WTC11 (cell line): ENCODE data around the gene EPX. TPM values are rescaled to one million over a fixed set of nuclear protein-coding genes. Genes with fewer than 3 reads are reported as not detected.
A peak's percentile ranks its signal among the peaks of the same experiment; 100 is the strongest.

ENCODE experiments used
- ATF3 ChIP-seq: sonication (generic); formaldehyde crosslinking; conservative IDR thresholded peaks from 2 replicates; pipeline ENCODE4 v1.8.1; 2022; ENCODE audit warnings: mild to moderate bottlenecking, missing genetic modification reagents
- CREB1 ChIP-seq: sonication (generic); formaldehyde crosslinking; IDR thresholded peaks from 2 replicates; pipeline ENCODE4 v1.8.0; 2023; ENCODE audit warnings: mild to moderate bottlenecking, missing genetic modification reagents
- E2F4 ChIP-seq: sonication (generic); formaldehyde crosslinking; IDR thresholded peaks from 2 replicates; pipeline ENCODE4 v1.8.1; 2022; ENCODE audit warnings: low read depth, mild to moderate bottlenecking, moderate library complexity, missing genetic modification reagents, borderline replicate concordance
- ESRRA ChIP-seq: sonication (generic); formaldehyde crosslinking; IDR thresholded peaks from 2 replicates; pipeline ENCODE4 v1.8.1; 2022; ENCODE audit warnings: mild to moderate bottlenecking, missing genetic modification reagents, borderline replicate concordance
- ETV6 ChIP-seq: sonication (generic); formaldehyde crosslinking; IDR thresholded peaks from 2 replicates; pipeline ENCODE4 v1.8.1; 2022; ENCODE audit warnings: mild to moderate bottlenecking, missing genetic modification reagents
- FOXJ3 ChIP-seq: sonication (generic); formaldehyde crosslinking; IDR thresholded peaks from 2 replicates; pipeline ENCODE4 v1.9.0; 2021; ENCODE audit warnings: missing genetic modification reagents, mild to moderate bottlenecking, borderline replicate concordance
- FOXK1 ChIP-seq: sonication (generic); formaldehyde crosslinking; IDR thresholded peaks from 2 replicates; pipeline ENCODE4 v1.8.0; 2022; ENCODE audit warnings: mild to moderate bottlenecking, moderate library complexity, missing genetic modification reagents
- FOXP4 ChIP-seq: sonication (generic); formaldehyde crosslinking; IDR thresholded peaks from 2 replicates; pipeline ENCODE4 v1.8.0; 2022; ENCODE audit warnings: mild to moderate bottlenecking, missing genetic modification reagents
- GRHL2 ChIP-seq: fragments of 250-450 bp; sonication (Bioruptor Pico); IDR thresholded peaks from 2 replicates; pipeline ENCODE4 v1.8.0; 2022; ENCODE audit warnings: mild to moderate bottlenecking, moderate library complexity; ENCODE audit not compliant: insufficient replicate concordance, severe bottlenecking
- HMGA2 ChIP-seq: fragments of 250-450 bp; sonication (Bioruptor Pico); IDR thresholded peaks from 2 replicates; pipeline ENCODE4 v1.4.0; 2021; ENCODE audit warnings: mild to moderate bottlenecking, moderate library complexity
- IRF2 ChIP-seq: sonication (generic); formaldehyde crosslinking; IDR thresholded peaks from 2 replicates; pipeline ENCODE4 v1.8.0; 2022; ENCODE audit warnings: low read depth, missing genetic modification reagents, borderline replicate concordance
- JAZF1 ChIP-seq: fragments of 250-450 bp; sonication (Bioruptor Pico); IDR thresholded peaks from 2 replicates; pipeline ENCODE4 v1.9.0; 2021; ENCODE audit warnings: moderate library complexity, mild to moderate bottlenecking, inconsistent platforms
- MYBL2 ChIP-seq: sonication (generic); formaldehyde crosslinking; IDR thresholded peaks from 2 replicates; pipeline ENCODE4 v1.8.1; 2023; ENCODE audit warnings: mild to moderate bottlenecking, moderate library complexity, missing genetic modification reagents
- NR2C2 ChIP-seq: sonication (generic); formaldehyde crosslinking; IDR thresholded peaks from 2 replicates; pipeline ENCODE4 v1.8.0; 2022; ENCODE audit warnings: mild to moderate bottlenecking, missing genetic modification reagents
- SOX15 ChIP-seq: fragments of 250-450 bp; sonication (Bioruptor Pico); IDR thresholded peaks from 2 replicates; pipeline ENCODE4 v1.9.0; 2021; ENCODE audit warnings: mild to moderate bottlenecking
- ZBTB21 ChIP-seq: sonication (generic); formaldehyde crosslinking; IDR thresholded peaks from 2 replicates; pipeline ENCODE4 v1.8.1; 2023; ENCODE audit warnings: mild to moderate bottlenecking, missing genetic modification reagents, borderline replicate concordance
- ZNF263 ChIP-seq: sonication (generic); formaldehyde crosslinking; IDR thresholded peaks from 2 replicates; pipeline ENCODE4 v1.8.1; 2022; ENCODE audit warnings: low read depth, mild to moderate bottlenecking, moderate library complexity, missing genetic modification reagents
- ZNF317 ChIP-seq: sonication (generic); formaldehyde crosslinking; IDR thresholded peaks from 2 replicates; pipeline ENCODE4 v1.8.1; 2023; ENCODE audit warnings: low read depth, mild to moderate bottlenecking, moderate library complexity, missing genetic modification reagents, borderline replicate concordance
- ZNF396 ChIP-seq: fragments of 250-450 bp; sonication (Bioruptor Pico); IDR thresholded peaks from 2 replicates; pipeline ENCODE4 v1.8.0; 2021; ENCODE audit warnings: mild to moderate bottlenecking, moderate library complexity, borderline replicate concordance
- ZNF671 ChIP-seq: fragments of 250-450 bp; sonication (Bioruptor Pico); IDR thresholded peaks from 2 replicates; pipeline ENCODE4 v1.8.0; 2021; ENCODE audit warnings: mild to moderate bottlenecking
- total RNA-seq: library from RNA; stranded (reverse); gene quantifications from 3 replicates; pipeline ENCODE4 v1.2.3, GENCODE V29; 2021
- TF ChIP-seq, protein P1 (sequence below): fragments of 200-600 bp; IDR thresholded peaks from 2 replicates; pipeline ENCODE4 v1.8.0; 2022; ENCODE audit warnings: antibody characterized with exemption
- TF ChIP-seq, protein P2 (sequence below): sonication (generic); formaldehyde crosslinking; IDR thresholded peaks from 2 replicates; pipeline ENCODE4 v1.8.0; 2022; ENCODE audit warnings: mild to moderate bottlenecking, missing genetic modification reagents
- TF ChIP-seq, protein P3 (sequence below): fragments of 250-450 bp; sonication (Bioruptor Pico); IDR thresholded peaks from 2 replicates; pipeline ENCODE4 v1.9.0; 2021; ENCODE audit warnings: mild to moderate bottlenecking, borderline replicate concordance
- TF ChIP-seq, protein P4 (sequence below): sonication (generic); formaldehyde crosslinking; IDR thresholded peaks from 2 replicates; pipeline ENCODE4 v1.8.1; 2023; ENCODE audit warnings: mild to moderate bottlenecking, moderate library complexity, missing genetic modification reagents
- TF ChIP-seq, protein P5 (sequence below): sonication (generic); formaldehyde crosslinking; IDR thresholded peaks from 2 replicates; pipeline ENCODE4 v1.8.1; 2022; ENCODE audit warnings: mild to moderate bottlenecking, moderate library complexity, missing genetic modification reagents

The EPX gene
- total RNA-seq, 1 experiment from 2014 or later, result not detected

- TF ChIP-seq, protein P1, sequence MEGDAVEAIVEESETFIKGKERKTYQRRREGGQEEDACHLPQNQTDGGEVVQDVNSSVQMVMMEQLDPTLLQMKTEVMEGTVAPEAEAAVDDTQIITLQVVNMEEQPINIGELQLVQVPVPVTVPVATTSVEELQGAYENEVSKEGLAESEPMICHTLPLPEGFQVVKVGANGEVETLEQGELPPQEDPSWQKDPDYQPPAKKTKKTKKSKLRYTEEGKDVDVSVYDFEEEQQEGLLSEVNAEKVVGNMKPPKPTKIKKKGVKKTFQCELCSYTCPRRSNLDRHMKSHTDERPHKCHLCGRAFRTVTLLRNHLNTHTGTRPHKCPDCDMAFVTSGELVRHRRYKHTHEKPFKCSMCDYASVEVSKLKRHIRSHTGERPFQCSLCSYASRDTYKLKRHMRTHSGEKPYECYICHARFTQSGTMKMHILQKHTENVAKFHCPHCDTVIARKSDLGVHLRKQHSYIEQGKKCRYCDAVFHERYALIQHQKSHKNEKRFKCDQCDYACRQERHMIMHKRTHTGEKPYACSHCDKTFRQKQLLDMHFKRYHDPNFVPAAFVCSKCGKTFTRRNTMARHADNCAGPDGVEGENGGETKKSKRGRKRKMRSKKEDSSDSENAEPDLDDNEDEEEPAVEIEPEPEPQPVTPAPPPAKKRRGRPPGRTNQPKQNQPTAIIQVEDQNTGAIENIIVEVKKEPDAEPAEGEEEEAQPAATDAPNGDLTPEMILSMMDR, result no peak
- TF ChIP-seq, protein P2, sequence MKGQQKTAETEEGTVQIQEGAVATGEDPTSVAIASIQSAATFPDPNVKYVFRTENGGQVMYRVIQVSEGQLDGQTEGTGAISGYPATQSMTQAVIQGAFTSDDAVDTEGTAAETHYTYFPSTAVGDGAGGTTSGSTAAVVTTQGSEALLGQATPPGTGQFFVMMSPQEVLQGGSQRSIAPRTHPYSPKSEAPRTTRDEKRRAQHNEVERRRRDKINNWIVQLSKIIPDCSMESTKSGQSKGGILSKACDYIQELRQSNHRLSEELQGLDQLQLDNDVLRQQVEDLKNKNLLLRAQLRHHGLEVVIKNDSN, result no peak
- TF ChIP-seq ATF3 (no peak), E2F4 (CRISPR knock-in tag) (no peak), IRF2 (CRISPR knock-in tag) (no peak), ZBTB21 (CRISPR knock-in tag) (no peak), GRHL2 (CRISPR knock-in tag) (no peak), FOXJ3 (CRISPR knock-in tag) (no peak), SOX15 (CRISPR knock-in tag) (no peak), ESRRA (CRISPR knock-in tag) (no peak), ZNF317 (CRISPR knock-in tag) (no peak), FOXP4 (CRISPR knock-in tag) (peak; percentile 51; the same call in 1 of the 2 replicates), ZNF671 (no peak), HMGA2 (CRISPR knock-in tag) (no peak), MYBL2 (CRISPR knock-in tag) (no peak), CREB1 (no peak; the same call in 1 of the 2 replicates), ZNF263 (CRISPR knock-in tag) (no peak), NR2C2 (no peak), JAZF1 (CRISPR knock-in tag) (no peak), ZNF396 (CRISPR knock-in tag) (no peak), FOXK1 (peak; percentile 98), ETV6 (CRISPR knock-in tag) (no peak)
- TF ChIP-seq, protein P3, sequence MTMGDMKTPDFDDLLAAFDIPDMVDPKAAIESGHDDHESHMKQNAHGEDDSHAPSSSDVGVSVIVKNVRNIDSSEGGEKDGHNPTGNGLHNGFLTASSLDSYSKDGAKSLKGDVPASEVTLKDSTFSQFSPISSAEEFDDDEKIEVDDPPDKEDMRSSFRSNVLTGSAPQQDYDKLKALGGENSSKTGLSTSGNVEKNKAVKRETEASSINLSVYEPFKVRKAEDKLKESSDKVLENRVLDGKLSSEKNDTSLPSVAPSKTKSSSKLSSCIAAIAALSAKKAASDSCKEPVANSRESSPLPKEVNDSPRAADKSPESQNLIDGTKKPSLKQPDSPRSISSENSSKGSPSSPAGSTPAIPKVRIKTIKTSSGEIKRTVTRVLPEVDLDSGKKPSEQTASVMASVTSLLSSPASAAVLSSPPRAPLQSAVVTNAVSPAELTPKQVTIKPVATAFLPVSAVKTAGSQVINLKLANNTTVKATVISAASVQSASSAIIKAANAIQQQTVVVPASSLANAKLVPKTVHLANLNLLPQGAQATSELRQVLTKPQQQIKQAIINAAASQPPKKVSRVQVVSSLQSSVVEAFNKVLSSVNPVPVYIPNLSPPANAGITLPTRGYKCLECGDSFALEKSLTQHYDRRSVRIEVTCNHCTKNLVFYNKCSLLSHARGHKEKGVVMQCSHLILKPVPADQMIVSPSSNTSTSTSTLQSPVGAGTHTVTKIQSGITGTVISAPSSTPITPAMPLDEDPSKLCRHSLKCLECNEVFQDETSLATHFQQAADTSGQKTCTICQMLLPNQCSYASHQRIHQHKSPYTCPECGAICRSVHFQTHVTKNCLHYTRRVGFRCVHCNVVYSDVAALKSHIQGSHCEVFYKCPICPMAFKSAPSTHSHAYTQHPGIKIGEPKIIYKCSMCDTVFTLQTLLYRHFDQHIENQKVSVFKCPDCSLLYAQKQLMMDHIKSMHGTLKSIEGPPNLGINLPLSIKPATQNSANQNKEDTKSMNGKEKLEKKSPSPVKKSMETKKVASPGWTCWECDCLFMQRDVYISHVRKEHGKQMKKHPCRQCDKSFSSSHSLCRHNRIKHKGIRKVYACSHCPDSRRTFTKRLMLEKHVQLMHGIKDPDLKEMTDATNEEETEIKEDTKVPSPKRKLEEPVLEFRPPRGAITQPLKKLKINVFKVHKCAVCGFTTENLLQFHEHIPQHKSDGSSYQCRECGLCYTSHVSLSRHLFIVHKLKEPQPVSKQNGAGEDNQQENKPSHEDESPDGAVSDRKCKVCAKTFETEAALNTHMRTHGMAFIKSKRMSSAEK (CRISPR knock-in tag), result no peak
- TF ChIP-seq, protein P4, sequence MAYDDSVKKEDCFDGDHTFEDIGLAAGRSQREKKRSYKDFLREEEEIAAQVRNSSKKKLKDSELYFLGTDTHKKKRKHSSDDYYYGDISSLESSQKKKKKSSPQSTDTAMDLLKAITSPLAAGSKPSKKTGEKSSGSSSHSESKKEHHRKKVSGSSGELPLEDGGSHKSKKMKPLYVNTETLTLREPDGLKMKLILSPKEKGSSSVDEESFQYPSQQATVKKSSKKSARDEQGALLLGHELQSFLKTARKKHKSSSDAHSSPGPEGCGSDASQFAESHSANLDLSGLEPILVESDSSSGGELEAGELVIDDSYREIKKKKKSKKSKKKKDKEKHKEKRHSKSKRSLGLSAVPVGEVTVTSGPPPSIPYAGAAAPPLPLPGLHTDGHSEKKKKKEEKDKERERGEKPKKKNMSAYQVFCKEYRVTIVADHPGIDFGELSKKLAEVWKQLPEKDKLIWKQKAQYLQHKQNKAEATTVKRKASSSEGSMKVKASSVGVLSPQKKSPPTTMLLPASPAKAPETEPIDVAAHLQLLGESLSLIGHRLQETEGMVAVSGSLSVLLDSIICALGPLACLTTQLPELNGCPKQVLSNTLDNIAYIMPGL (CRISPR knock-in tag), result peak; percentile 69; the same call in 1 of the 2 replicates
- TF ChIP-seq, protein P5, sequence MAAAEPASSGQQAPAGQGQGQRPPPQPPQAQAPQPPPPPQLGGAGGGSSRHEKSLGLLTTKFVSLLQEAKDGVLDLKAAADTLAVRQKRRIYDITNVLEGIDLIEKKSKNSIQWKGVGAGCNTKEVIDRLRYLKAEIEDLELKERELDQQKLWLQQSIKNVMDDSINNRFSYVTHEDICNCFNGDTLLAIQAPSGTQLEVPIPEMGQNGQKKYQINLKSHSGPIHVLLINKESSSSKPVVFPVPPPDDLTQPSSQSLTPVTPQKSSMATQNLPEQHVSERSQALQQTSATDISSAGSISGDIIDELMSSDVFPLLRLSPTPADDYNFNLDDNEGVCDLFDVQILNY (CRISPR knock-in tag), result peak; percentile 71; the same call in 1 of the 2 replicates
Observed at GRCh38 chr17:58219007-58219788, 26.7 kb downstream of the EPX start, which contains the start of gene MKS1 (continued).
